ENCODE results near the gene OSBPL9.

Gene OSBPL9

GRCh38 chr1:51708911-51709760 lies 92.2 kb downstream of the OSBPL9 start:
- Histone ChIP-seq H3K27me3 (ENCODE audit: insufficient read depth, poor library complexity, severe bottlenecking) (no peaks in the 10 kb centered on the region), H3K27ac (replicated peaks) (no peak overlapping the region), H3K4me3 (replicated peaks; ENCODE audit: insufficient read depth, low read length) (no peak overlapping the region)
- no peak for DNase-seq (ENCODE audit: low read depth in 1 of 2, low spot score in 1 of 2)
- TF ChIP-seq, protein P1, sequence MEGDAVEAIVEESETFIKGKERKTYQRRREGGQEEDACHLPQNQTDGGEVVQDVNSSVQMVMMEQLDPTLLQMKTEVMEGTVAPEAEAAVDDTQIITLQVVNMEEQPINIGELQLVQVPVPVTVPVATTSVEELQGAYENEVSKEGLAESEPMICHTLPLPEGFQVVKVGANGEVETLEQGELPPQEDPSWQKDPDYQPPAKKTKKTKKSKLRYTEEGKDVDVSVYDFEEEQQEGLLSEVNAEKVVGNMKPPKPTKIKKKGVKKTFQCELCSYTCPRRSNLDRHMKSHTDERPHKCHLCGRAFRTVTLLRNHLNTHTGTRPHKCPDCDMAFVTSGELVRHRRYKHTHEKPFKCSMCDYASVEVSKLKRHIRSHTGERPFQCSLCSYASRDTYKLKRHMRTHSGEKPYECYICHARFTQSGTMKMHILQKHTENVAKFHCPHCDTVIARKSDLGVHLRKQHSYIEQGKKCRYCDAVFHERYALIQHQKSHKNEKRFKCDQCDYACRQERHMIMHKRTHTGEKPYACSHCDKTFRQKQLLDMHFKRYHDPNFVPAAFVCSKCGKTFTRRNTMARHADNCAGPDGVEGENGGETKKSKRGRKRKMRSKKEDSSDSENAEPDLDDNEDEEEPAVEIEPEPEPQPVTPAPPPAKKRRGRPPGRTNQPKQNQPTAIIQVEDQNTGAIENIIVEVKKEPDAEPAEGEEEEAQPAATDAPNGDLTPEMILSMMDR (IDR thresholded peaks at IDR 0.05; ENCODE audit: insufficient read depth, low read length): no peak
- no peak for TF ChIP-seq GABPA (IDR thresholded peaks at IDR 0.05; ENCODE audit: low read depth)
- TF ChIP-seq, protein P2, sequence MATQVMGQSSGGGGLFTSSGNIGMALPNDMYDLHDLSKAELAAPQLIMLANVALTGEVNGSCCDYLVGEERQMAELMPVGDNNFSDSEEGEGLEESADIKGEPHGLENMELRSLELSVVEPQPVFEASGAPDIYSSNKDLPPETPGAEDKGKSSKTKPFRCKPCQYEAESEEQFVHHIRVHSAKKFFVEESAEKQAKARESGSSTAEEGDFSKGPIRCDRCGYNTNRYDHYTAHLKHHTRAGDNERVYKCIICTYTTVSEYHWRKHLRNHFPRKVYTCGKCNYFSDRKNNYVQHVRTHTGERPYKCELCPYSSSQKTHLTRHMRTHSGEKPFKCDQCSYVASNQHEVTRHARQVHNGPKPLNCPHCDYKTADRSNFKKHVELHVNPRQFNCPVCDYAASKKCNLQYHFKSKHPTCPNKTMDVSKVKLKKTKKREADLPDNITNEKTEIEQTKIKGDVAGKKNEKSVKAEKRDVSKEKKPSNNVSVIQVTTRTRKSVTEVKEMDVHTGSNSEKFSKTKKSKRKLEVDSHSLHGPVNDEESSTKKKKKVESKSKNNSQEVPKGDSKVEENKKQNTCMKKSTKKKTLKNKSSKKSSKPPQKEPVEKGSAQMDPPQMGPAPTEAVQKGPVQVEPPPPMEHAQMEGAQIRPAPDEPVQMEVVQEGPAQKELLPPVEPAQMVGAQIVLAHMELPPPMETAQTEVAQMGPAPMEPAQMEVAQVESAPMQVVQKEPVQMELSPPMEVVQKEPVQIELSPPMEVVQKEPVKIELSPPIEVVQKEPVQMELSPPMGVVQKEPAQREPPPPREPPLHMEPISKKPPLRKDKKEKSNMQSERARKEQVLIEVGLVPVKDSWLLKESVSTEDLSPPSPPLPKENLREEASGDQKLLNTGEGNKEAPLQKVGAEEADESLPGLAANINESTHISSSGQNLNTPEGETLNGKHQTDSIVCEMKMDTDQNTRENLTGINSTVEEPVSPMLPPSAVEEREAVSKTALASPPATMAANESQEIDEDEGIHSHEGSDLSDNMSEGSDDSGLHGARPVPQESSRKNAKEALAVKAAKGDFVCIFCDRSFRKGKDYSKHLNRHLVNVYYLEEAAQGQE (IDR thresholded peaks at IDR 0.05; ENCODE audit: insufficient replicate concordance, low read depth): no peak
- TF ChIP-seq POLR2AphosphoS5 (IDR thresholded peaks at IDR 0.05; ENCODE audit: low read depth): no peak
- no peak for TF ChIP-seq SPI1 (IDR thresholded peaks at IDR 0.05; ENCODE audit: borderline replicate concordance, low read depth)

DNA sequence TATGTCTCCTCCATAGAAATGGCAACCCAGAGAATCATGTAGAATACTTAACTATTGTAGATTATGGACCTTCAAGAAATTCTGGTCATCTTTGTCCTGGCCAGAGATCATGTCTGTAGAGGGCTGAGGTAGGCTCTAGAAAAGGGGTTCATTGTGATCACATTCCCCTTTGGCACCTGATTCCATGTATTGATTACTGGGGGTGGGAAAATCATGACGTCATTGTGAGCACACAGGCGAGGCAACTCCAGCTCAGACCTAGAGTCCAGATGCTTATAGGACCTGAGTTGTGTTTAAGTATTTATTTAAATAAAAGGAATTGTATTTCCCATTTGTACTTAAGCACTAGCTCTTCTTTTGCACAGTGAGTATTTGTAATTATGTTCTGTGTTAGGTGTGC lies 93.1 kb downstream of the OSBPL9 start:
- DNase-seq (ENCODE audit: low read depth in 1 of 2, low spot score in 1 of 2): no peak
- Histone ChIP-seq H3K4me3 (replicated peaks; ENCODE audit: insufficient read depth, low read length) (no peak overlapping the region), H3K27me3 (ENCODE audit: insufficient read depth, poor library complexity, severe bottlenecking) (no peaks in the 10 kb centered on the region), H3K27ac (replicated peaks) (no peak overlapping the region)
- TF ChIP-seq, protein P2 (IDR thresholded peaks at IDR 0.05; ENCODE audit: insufficient replicate concordance, low read depth): no peak
- TF ChIP-seq SPI1 (IDR thresholded peaks at IDR 0.05; ENCODE audit: borderline replicate concordance, low read depth): no peak
- TF ChIP-seq, protein P1 (IDR thresholded peaks at IDR 0.05; ENCODE audit: insufficient read depth, low read length): no peak
- no peak for TF ChIP-seq POLR2AphosphoS5 (IDR thresholded peaks at IDR 0.05; ENCODE audit: low read depth)
- TF ChIP-seq GABPA (IDR thresholded peaks at IDR 0.05; ENCODE audit: low read depth): no peak

DNA sequence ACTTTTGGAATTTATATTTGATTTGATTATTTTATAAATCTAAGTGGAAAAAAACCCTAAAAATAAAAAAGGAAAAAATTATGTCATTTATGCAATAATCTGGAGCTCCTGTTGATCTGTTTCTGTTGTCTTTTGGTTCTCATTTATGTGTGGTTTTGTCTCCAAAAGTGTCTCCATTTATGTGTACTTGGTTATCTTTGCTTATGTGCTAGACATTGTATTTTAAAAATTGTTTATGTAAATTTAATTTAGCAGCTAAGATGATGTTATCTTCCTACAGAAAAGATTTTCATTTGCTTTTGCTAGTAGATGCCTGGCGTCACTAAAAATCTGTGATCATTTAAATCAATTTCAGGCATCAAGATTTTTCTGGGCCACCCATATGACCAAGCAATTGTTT lies 95.7 kb downstream of the OSBPL9 start:
- no peak overlapping the region for H3K27ac ChIP-seq (replicated peaks)
- H3K4me3 ChIP-seq (replicated peaks; ENCODE audit: insufficient read depth, low read length): no peak overlapping the region
- TF ChIP-seq SPI1 (IDR thresholded peaks at IDR 0.05; ENCODE audit: borderline replicate concordance, low read depth) (no peak), GABPA (IDR thresholded peaks at IDR 0.05; ENCODE audit: low read depth) (no peak), POLR2AphosphoS5 (IDR thresholded peaks at IDR 0.05; ENCODE audit: low read depth) (no peak)
- TF ChIP-seq, protein P2 (IDR thresholded peaks at IDR 0.05; ENCODE audit: insufficient replicate concordance, low read depth): no peak
- TF ChIP-seq, protein P1 (IDR thresholded peaks at IDR 0.05; ENCODE audit: insufficient read depth, low read length): no peak
- no peaks in the 10 kb centered on the region for H3K27me3 ChIP-seq (ENCODE audit: insufficient read depth, poor library complexity, severe bottlenecking)
- DNase-seq (ENCODE audit: low read depth in 1 of 2, low spot score in 1 of 2): no peak
